Ascending aorta (tissue), 2 donors: Measurements from ENCODE around the gene RAB4B. TPM values are rescaled to one million over a fixed set of nuclear protein-coding genes. Genes with fewer than 3 reads are reported as not detected.

Experiments used
- DNase-seq, 2 donors: peaks; one replicate each; pipeline ENCODE4 v3.0.0-alpha.2; 2019; ENCODE audit warnings: low spot score in 2 of 2
- H3K27ac ChIP-seq, 2 donors: fragments of 200-600 bp; sonication (generic); one replicate each; pipeline ENCODE4 v1.5.1; 2016 to 2017; ENCODE audit warnings: mild to moderate bottlenecking in 1 of 2
- H3K27me3 ChIP-seq: fragments of 200-600 bp; sonication (generic); one replicate; pipeline ENCODE4 v1.5.1; 2017
- H3K36me3 ChIP-seq, 2 donors: fragments of 200-600 bp; sonication (generic); one replicate each; pipeline ENCODE4 v1.5.1; 2016
- H3K4me1 ChIP-seq, 2 donors: fragments of 200-600 bp; sonication (generic); one replicate each; pipeline ENCODE4 v1.5.1; 2016 to 2017; ENCODE audit warnings: mild to moderate bottlenecking in 1 of 2
- H3K4me3 ChIP-seq, 2 donors: fragments of 200-600 bp; sonication (generic); one replicate each; pipeline ENCODE4 v1.5.1; 2016 to 2017; ENCODE audit warnings: mild to moderate bottlenecking in 1 of 2
- H3K9me3 ChIP-seq, 2 donors: fragments of 200-600 bp; sonication (generic); one replicate each; pipeline ENCODE4 v1.5.1; 2016
- CTCF ChIP-seq, 3 experiments: fragments of 200-600 bp in 2 of 3; fragments of 450-650 bp in 1 of 3; sonication (generic) in 2 of 3; IDR thresholded peaks; one replicate each; pipeline ENCODE4 v1.5.1; 2016 to 2019; ENCODE audit warnings: antibody characterized with exemption in 3 of 3, mild to moderate bottlenecking in 1 of 3, moderate library complexity in 1 of 3
- intact Hi-C: fragments of 100-400 bp; cut with DNase I; formaldehyde crosslinking; loops from one replicate; pipeline ENCODE4 v1.15.1; 2023
- total RNA-seq: library from RNA; depleted of rRNA; stranded (reverse); fragments of >200 nt; gene quantifications from one replicate; pipeline ENCODE4 v1.1.0, GENCODE V29; 2016

Gene RAB4B
- total RNA-seq, 1 donor from 2014 or later: 56.8 TPM

DNA sequence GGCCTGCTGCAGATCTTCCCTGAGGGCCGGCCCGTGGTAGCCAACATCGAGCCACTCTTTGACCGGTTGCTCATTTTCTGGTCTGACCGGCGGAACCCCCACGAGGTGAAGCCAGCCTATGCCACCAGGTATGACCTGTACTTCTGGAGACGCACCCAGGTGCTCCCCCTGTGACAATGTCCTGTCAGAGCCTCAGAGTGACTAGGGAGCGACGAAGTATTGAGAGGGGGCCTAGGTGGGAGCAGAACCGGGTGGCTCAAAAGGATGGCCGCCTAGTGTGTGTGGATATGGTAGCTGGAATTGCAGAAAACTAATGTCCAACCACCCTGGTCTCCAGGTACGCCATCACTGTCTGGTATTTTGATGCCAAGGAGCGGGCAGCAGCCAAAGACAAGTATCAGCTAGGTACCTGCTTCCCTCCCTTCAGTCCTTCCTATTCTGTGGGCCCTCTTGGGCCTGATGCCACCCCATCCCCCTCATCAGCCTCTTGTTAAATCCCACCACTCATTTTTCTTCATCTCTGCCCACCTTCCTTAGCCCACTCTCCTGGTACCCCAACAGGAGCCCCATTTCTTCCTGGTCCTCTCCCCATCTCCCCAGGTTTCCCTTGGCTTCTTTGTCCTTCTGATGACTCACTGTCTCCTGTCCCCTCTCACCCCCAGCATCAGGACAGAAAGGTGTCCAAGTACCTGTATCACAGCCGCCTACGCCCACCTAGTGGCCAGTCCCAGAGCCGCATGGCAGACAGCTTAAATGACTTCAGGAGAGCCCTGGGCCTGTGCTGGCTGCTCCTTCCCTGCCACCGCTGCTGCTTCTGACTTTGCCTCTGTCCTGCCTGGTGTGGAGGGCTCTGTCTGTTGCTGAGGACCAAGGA lies 29.3 kb downstream of the RAB4B start:
- H3K36me3 ChIP-seq: peaks cover 12 to 28% of the 10 kb centered on the region in 2 donors
- peak in 1 of 3 experiments; percentile 1 for TF ChIP-seq CTCF (IDR thresholded peaks at IDR 0.05)
- peaks cover 22 to 56% of the 10 kb centered on the region in 2 donors for H3K4me1 ChIP-seq
- intact Hi-C loops: no loop called here
- H3K9me3 ChIP-seq: no peaks in the 10 kb centered on the region
- no peak for DNase-seq
- no peaks in the 10 kb centered on the region for H3K27me3 ChIP-seq
- H3K27ac ChIP-seq: peak overlapping the region; percentile 53 to 90
- no peak overlapping the region for H3K4me3 ChIP-seq

GRCh38 chr19:40808021-40808325 lies 29.9 kb downstream of the RAB4B start:
- H3K9me3 ChIP-seq: no peaks in the 10 kb centered on the region
- peak overlapping the region in 1 of 2 donors; percentile 28 for H3K27ac ChIP-seq
- TF ChIP-seq CTCF (IDR thresholded peaks at IDR 0.05): no peak
- DNase-seq: no peak
- no peaks in the 10 kb centered on the region for H3K27me3 ChIP-seq
- H3K4me3 ChIP-seq: no peak overlapping the region
- peaks cover 17 to 54% of the 10 kb centered on the region in 2 donors for H3K4me1 ChIP-seq
- peaks cover 12 to 28% of the 10 kb centered on the region in 2 donors for H3K36me3 ChIP-seq
- intact Hi-C loops: no loop called here

- Histone ChIP-seq H3K4me3 (no peak overlapping the region), H3K27me3 (no peaks in the 10 kb centered on the region), H3K36me3 (peaks cover 12 to 28% of the 10 kb centered on the region in 2 donors), H3K9me3 (no peaks in the 10 kb centered on the region), H3K4me1 (peaks cover 12 to 51% of the 10 kb centered on the region in 2 donors), H3K27ac (no peak overlapping the region)
- DNase-seq: no peak
- intact Hi-C loops: no loop called here
- no peak for TF ChIP-seq CTCF (IDR thresholded peaks at IDR 0.05)
Measured at GRCh38 chr19:40808497-40808896, 30.4 kb downstream of the RAB4B start.

DNA sequence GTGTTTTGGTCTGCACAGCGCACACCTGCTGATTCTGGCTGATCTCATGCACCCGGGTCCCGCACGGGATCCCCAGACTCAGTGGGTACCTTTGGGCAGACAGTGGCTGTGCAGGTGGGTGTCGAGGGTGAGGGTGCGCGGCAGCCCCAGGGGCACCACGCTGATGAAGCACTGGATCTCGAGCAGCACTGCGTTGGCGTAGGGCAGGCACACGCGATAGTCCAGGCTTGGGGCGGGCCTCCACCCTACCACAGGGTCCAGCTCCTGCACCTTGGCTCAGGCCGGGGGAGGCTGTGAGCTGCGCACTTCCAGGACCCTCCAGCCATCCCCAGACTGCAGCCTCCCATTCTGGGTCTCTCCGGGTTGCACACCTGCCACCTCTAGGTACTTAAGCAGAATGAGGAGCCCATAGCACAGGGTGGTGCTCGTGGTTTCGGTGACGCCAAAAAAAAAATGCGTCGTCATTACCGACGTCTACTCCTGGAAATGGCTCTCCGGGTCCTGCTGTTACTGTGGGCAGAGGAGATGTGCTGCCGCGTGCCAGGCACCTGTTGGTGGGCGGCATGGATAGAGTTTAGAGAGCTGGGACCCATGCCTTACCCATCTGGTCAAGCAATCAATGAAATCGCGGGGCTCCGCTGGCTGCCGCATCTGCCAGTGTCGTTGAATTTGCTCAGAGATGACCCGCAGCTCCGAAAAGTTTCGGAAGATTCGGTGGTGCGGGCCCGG lies 31.5 kb downstream of the RAB4B start:
- peak overlapping the region in 1 of 2 donors; percentile 64 for H3K4me3 ChIP-seq
- H3K9me3 ChIP-seq: no peaks in the 10 kb centered on the region
- H3K36me3 ChIP-seq: peaks cover 12 to 28% of the 10 kb centered on the region in 2 donors
- intact Hi-C loops: loop anchor here (2.0 to 10.0 kb wide), 2 partner anchors 147 to 525 kb away; partner anchors contain the start of gene AKT2
- no peak for TF ChIP-seq CTCF (IDR thresholded peaks at IDR 0.05)
- H3K27me3 ChIP-seq: no peaks in the 10 kb centered on the region
- H3K27ac ChIP-seq: peak overlapping the region in 1 of 2 donors; percentile 71
- no peak for DNase-seq
- H3K4me1 ChIP-seq: peaks cover 5 to 43% of the 10 kb centered on the region in 2 donors

GRCh38 chr19:40810160-40810559 lies 32.1 kb downstream of the RAB4B start:
- Histone ChIP-seq H3K36me3 (peaks cover 12 to 28% of the 10 kb centered on the region in 2 donors), H3K27me3 (no peaks in the 10 kb centered on the region), H3K27ac (peak overlapping the region; percentile 63 to 71), H3K4me3 (peak overlapping the region; percentile 51 to 64), H3K4me1 (peaks cover 0 to 37% of the 10 kb centered on the region in 2 donors), H3K9me3 (no peaks in the 10 kb centered on the region)
- DNase-seq: no peak
- intact Hi-C loops: loop anchor here (2.0 to 10.0 kb wide), 2 partner anchors 147 to 525 kb away; partner anchors contain the start of gene AKT2
- no peak for TF ChIP-seq CTCF (IDR thresholded peaks at IDR 0.05)
